OCI-LY3 (cell line): ENCODE measurements around the gene ZNF383.
"Not testable (repeated sequence)": the region's sequence is repeated elsewhere in the genome, so short reads cannot be mapped to it uniquely, and the experiment has no call there.

Experiments
- H2AFZ ChIP-seq: fragments of 200-600, 300-600 bp; shearing (Covaris generic); 2 replicates; pipeline ENCODE4 v1.6.0; 2014; ENCODE audit warnings: antibody characterized with exemption, low read depth, low read length
- H3K27ac ChIP-seq: fragments of 200-600, 300-600 bp; sonication (generic); 2 replicates; pipeline ENCODE4 v1.5.1; 2014; ENCODE audit warnings: mild to moderate bottlenecking, low read length, moderate library complexity, mixed read lengths
- H3K27me3 ChIP-seq: fragments of 200-600, 300-600 bp; sonication (generic); 2 replicates; pipeline ENCODE4 v1.6.1; 2014; ENCODE audit warnings: low read depth, low read length, mixed read lengths
- H3K36me3 ChIP-seq: fragments of 200-600, 300-600 bp; sonication (generic); replicated peaks from 2 replicates; pipeline ENCODE3; 2014; ENCODE audit warnings: low read depth, low read length, mixed read lengths
- H3K4me1 ChIP-seq: fragments of 300-600, 200-600 bp; sonication (generic); 2 replicates; pipeline ENCODE4 v1.6.1; 2014; ENCODE audit warnings: low read length, mixed read lengths
- H3K4me2 ChIP-seq: fragments of 200-600, 300-600 bp; sonication (generic); 2 replicates; pipeline ENCODE4 v1.6.1; 2014; ENCODE audit warnings: low read length, mixed read lengths
- H3K4me3 ChIP-seq: fragments of 300-600, 200-600 bp; sonication (generic); 2 replicates; pipeline ENCODE4 v1.5.1; 2014; ENCODE audit warnings: antibody characterized with exemption, mild to moderate bottlenecking, low read length, moderate library complexity
- H3K79me2 ChIP-seq: fragments of 300-600, 200-600 bp; shearing (Covaris generic); 2 replicates; pipeline ENCODE4 v1.6.1; 2014; ENCODE audit warnings: mild to moderate bottlenecking, low read length, mixed read lengths
- H3K9ac ChIP-seq: fragments of 300-600, 200-600 bp; shearing (Covaris generic); 2 replicates; pipeline ENCODE4 v1.6.0; 2014; ENCODE audit warnings: mild to moderate bottlenecking, low read length, moderate library complexity
- H3K9me3 ChIP-seq: fragments of 200-600, 300-600 bp; shearing (Covaris generic); 2 replicates; pipeline ENCODE4 v1.6.1; 2014; ENCODE audit warnings: low read length, mixed read lengths; ENCODE audit not compliant: insufficient read depth
- H4K20me1 ChIP-seq: fragments of 200-600, 300-600 bp; sonication (generic); 2 replicates; pipeline ENCODE4 v1.6.1; 2016; ENCODE audit warnings: low read length, mixed read lengths; ENCODE audit not compliant: insufficient read depth
- CTCF ChIP-seq: fragments of 200-600, 300-600 bp; sonication (generic); IDR thresholded peaks from 2 replicates; pipeline ENCODE4 v1.5.1; 2014; ENCODE audit warnings: antibody characterized with exemption, low read length, low read depth
- EZH2phosphoT487 ChIP-seq: fragments of 200-600 bp; shearing (Covaris generic); IDR thresholded peaks from 2 replicates; pipeline ENCODE4 v1.6.1; 2018; ENCODE audit warnings: antibody characterized with exemption, mixed run types, low read depth

ZNF383 gene

DNA sequence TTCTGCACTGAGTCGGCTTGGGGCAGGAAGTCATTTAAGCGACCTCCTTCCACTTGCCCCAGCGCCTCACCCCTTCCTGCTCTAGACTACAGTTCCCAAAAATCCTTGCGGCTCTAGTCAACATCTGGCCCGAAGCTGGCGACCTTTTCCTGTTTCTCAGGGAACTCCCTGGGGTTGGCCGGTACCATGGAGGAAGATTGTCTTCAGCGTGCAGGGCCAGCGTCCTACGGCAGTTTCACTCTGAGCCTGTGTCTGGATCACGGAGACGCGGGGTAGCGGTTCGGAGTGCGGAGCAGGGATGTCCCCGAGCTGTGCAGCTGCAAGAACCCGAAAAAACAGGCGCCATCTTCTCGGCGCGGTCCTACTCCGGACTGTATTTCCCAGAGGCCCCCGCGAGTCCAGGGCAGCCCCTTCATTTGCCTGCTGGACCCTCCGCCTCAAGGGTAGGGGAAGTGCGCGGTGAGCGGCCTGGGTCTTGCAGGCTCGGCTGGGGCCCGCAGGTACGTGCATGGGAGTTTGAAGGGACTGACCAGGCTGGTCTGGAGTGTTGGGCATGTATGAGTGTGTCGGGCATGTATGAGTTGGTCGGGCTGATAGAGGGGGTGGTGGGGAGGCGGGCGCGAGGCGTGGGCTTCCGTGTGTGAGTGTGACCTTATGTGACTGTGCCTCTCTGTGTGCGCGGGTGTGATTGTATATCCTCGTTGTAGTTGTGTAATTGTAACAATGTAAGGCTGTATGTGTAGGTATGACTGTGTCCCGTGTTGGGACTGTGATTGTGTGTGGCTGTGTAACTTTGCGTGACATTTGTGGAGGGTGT, at the start of gene ZNF383:
Gene ZNF383, plus strand, starts transcription at position 440 of the 817 bp plus-strand sequence. CDS start 12,240 bp downstream, outside the sequence.
- Histone ChIP-seq H3K4me1 (peaks cover 6% of the 10 kb centered on the region; the same call in 1 of the 2 replicates), H2AFZ (peak within 1 kb of the TSS; percentile 99), H3K4me2 (peak within 1 kb of the TSS; percentile 92), H4K20me1 (no peaks in the 10 kb centered on the region), H3K27ac (peak within 1 kb of the TSS; percentile 84), H3K36me3 (peaks cover 32% of the 10 kb centered on the region), H3K4me3 (peak within 1 kb of the TSS; percentile 92), H3K79me2 (peaks cover 27% of the 10 kb centered on the region), H3K9me3 (peaks cover 11% of the 10 kb centered on the region; the same call in 1 of the 2 replicates), H3K27me3 (no peaks in the 10 kb centered on the region), H3K9ac (peak within 1 kb of the TSS; percentile 96)
- TF ChIP-seq EZH2phosphoT487 (no peak), CTCF (no peak)

- Histone ChIP-seq H3K9me3 (peaks cover 19% of the 10 kb centered on the region), H3K4me2 (peak within 1 kb of the TSS; percentile 55), H3K27me3 (no peaks in the 10 kb centered on the region), H3K9ac (peak within 1 kb of the TSS; percentile 70), H3K27ac (0 out of 2 replicates have a peak within 1 kb of the TSS, but pooled peaks have one; percentile 5), H3K4me3 (peak within 1 kb of the TSS; percentile 87), H4K20me1 (no peaks in the 10 kb centered on the region), H3K79me2 (no peaks in the 10 kb centered on the region), H3K36me3 (peaks cover 22% of the 10 kb centered on the region), H2AFZ (peak within 1 kb of the TSS; percentile 84), H3K4me1 (no peaks in the 10 kb centered on the region)
- no peak for TF ChIP-seq EZH2phosphoT487
- no peak for TF ChIP-seq CTCF
These were observed 45.3 kb upstream of the ZNF383 start, which contains the start of gene ZNF585A for GRCh38 chr19:37172368-37173366. TSS of gene ZNF585A (minus strand) at chr19:37172695. CDS start at chr19:37169910, 2,785 bp downstream.

DNA sequence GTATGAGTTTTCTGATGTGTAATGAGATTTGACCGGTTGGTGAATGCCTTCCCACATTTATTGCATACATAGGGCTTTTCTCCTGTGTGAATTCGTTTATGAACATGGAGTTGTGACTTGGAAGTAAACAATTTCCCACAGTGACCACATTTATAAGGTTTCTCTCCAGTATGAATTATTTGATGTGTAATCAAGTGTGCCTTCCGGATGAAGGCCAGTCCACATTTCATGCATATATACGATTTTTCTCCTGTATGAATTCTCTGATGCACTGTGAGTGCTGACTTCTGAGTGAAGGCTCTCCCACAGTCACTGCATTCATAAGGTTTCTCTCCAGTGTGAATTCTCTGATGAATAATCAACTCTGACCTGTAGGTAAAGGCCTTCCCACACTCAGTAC, 31.9 kb upstream of the ZNF383 start:
- H3K79me2 ChIP-seq, H3K27ac ChIP-seq, H3K4me1 ChIP-seq, H2AFZ ChIP-seq, H4K20me1 ChIP-seq, H3K27me3 ChIP-seq, H3K4me2 ChIP-seq, H3K9ac ChIP-seq, H3K4me3 ChIP-seq: not testable (repeated sequence)
- Histone ChIP-seq H3K36me3 (peaks cover 78% of the 10 kb centered on the region), H3K9me3 (peaks cover 35% of the 10 kb centered on the region)

DNA sequence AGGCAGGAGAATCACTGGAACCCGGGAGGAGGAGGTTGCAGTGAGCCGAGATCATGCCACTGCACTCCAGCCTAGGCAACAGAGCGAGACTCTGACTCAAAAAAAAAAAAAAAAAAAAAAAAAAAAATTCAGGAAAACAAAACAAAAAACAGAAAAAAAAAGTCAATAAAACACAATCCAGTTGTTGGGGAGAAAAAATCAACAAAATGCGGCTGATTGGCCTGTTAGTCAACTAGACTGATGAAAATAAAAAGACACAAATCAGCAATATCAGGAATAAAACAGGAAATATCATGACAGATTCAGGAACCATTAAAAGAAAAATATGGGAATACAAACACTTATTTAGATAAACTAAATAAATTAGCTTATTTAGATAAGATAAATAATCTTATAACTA, 22.8 kb upstream of the ZNF383 start:
- not testable (repeated sequence) for H3K9ac ChIP-seq, H2AFZ ChIP-seq, H3K27me3 ChIP-seq, H3K27ac ChIP-seq, H3K4me1 ChIP-seq, H3K4me3 ChIP-seq, H3K79me2 ChIP-seq, H3K4me2 ChIP-seq, H4K20me1 ChIP-seq
- peaks cover 49% of the 10 kb centered on the region for H3K36me3 ChIP-seq
- peaks cover 19% of the 10 kb centered on the region; the same call in 1 of the 2 replicates for H3K9me3 ChIP-seq

GRCh38 chr19:37197115-37197514, 20.9 kb upstream of the ZNF383 start:
- not testable (repeated sequence) for H3K4me3 ChIP-seq, H3K9me3 ChIP-seq, H3K27me3 ChIP-seq, H3K79me2 ChIP-seq, H3K9ac ChIP-seq, H2AFZ ChIP-seq, H4K20me1 ChIP-seq, H3K4me2 ChIP-seq, H3K4me1 ChIP-seq, H3K27ac ChIP-seq
- peaks cover 46% of the 10 kb centered on the region for H3K36me3 ChIP-seq
